ENCODE results near the gene BMERB1.
"Not testable (repeated sequence)": the region's sequence is repeated elsewhere in the genome, so short reads cannot be mapped to it uniquely, and the experiment has no call there.

The BMERB1 gene

DNA sequence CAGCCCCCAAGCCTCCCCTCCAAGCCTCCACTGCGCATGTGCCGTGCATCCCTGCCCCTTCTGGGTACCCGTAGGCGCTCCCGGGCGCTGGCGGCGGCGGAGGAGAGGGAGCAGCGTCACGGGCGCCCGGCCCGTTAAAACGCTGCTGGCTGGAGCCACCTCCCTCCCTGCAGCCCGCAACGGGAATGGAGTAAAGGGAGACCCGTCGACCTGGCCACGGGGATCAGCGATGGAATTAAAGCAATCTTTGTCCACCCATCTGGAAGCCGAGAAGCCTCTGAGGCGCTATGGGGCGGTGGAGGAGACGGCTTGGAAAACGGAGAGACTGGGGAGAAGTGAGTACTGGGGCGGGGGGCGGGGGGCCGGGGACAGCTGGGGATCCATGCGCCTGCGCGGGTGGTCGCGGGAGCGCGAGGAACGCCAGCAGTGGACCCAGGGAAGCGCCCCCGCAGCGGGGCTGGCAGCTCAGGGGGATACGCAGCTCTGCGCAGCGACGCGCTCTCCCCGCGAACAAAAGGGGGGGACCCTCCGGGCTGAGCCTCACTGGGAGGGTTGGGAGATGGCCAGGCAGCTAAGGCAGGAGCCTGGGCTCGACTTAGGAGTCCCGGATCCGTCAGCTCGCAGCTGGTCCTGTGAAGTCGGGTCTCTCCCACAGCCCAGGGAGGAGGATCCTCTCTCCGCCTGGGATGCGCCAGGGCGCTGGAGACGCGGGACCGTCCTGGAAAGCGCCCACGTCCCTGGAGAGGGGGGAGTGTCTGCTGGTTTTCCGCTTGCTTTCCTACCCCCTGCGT is at the start of gene BMERB1:
BMERB1 (plus strand) TSS at position 164 of the 791 bp plus-strand sequence; CDS start at position 230, 66 bp downstream.
- DNase-seq, result peak; percentile 20 to 52

DNA sequence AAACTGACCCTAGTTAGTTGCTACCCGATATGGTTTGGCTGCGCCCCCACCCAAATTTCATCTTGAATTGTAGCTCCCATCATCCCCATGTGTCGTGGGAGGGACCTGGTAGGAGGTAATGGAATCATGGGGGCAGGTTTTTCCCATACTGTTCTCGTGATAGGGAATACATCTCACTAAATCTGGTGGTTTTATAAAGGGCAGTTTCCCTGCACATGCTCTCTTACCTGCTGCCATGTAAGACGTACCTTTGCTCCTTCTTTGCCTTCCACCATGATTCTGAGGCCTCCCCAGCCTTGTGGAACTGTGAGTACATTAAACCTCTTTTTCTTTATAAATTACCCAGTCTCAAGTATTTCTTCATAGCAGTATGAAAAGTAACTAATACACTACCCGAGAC is 46.3 kb upstream of the BMERB1 start:
- not testable (repeated sequence) for DNase-seq

DNA sequence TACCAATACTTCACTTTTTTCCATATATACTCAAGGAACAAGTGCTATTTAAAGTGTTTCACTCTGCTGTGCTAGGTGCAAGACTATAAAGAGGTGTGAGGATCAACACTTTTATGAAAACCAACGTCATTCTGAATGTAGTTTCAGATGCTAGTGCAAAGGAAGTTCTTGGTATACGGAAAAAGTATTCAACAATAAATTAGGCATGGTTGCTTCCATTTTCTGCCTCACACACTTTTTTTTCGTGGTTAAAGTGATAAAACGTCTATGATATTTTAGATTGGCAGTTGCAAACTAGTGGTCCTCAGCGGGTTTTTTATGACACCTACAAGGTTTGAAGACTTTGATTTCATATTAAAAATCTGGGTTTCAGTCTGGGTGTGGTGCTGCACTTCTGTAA is 44.5 kb upstream of the BMERB1 start:
- not testable (repeated sequence) for DNase-seq

DNA sequence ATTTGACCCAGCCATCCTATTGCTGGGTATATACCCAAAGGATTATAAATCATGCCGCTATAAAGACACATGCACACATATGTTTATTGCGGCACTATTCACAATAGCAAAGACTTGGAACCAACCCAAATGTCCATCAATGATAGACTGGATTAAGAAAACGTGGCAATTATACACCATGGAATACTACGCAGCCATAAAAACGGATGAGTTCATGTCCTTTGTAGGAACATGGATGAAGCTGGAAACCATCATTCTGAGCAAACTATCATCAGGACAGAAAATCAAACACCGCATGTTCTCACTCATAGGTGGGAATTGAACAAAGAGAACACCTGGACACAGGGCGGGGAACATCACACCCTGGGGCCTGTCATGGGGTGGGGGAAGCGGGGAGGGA is 41.4 kb upstream of the BMERB1 start:
- DNase-seq, result not testable (repeated sequence)

DNA sequence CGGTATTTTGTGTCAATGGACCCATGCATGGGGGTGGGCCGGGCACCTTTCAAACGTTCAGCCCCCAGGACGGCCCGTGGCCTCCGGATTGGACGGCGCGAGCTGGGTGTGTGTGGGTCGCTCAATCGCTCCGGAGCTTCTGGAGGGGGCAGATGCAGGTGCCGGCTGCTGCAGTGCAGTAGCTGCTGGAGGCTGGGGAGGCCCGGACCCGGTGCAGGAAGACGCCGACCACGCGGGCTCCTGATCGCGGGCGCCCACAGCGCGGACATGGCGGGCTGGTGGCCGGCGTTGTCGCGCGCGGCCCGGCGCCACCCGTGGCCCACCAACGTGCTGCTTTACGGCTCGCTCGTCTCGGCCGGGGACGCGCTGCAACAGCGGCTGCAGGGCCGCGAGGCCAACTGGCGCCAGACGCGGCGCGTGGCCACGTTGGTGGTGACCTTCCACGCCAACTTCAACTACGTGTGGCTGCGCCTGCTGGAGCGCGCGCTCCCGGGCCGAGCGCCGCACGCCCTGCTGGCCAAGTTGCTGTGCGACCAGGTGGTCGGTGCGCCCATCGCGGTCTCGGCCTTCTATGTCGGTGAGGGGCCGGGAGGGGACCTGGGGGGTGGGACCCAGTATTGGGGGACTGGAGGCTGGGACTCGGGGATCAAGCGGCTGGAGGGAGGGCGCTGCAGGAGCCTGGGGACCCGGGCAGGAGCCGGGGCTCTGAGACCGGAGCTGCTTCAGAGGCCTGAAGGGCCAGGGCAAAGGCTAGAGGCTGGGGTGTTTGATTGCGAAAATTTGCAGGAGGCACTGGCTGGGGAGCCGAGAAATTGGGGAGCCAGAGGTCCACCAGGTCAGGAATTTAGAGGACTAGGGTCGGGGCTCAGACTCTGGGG is 38.5 kb upstream of the BMERB1 start, which contains the start of gene MPV17L:
MPV17L (plus strand) TSS at position 124 of the 878 bp plus-strand sequence; CDS start at position 268, 144 bp downstream.
- DNase-seq, result not testable (repeated sequence)

GRCh38 chr16:15396509-15396829 is 37.9 kb upstream of the BMERB1 start:
- DNase-seq, result not testable (repeated sequence)

GRCh38 chr16:15396948-15397594 is 37.3 kb upstream of the BMERB1 start:
- no peak for DNase-seq

- no peak for DNase-seq
Measured at GRCh38 chr16:15398618-15399316, 35.6 kb upstream of the BMERB1 start.

DNA sequence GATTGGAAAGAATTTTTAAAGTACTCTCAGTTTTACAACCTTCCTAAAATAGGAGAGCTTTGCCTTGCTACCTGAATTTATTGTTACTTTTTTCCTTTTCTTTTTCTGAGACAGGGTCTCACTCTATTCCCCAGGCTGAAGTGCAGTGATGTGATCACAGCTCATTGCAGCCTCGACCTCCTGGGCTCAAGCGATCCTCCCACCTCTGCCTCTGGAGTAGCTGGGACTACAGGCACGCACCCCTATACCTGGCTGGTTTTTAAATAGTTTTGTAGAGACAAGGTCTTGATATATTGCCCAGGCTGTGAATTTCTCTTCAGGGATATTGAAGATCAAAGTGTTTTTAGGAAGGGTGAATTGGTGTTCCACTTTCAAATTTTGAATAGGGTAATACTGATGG is 35.1 kb upstream of the BMERB1 start:
- no peak for DNase-seq

GRCh38 chr16:15400314-15400713 is 34.1 kb upstream of the BMERB1 start:
- DNase-seq, result not testable (repeated sequence)

DNA sequence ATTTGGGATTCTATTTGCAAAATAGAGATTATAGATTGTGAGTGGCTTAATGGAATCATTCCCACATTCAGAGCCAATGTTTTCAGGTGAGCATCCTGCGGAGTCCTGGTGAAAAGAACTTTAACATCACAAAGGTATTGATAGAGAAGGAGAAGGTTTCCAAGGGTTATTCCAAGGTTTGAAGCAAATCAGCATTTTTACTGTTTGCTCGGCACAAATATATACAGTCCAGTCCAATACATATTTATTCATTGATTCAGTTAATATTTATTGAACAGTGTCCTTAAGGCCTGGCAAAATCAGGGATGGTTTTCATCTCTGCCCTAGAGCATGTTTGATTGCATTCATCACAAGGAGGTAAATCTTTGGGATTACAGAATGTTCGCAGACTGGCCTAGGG is 32.4 kb upstream of the BMERB1 start:
- DNase-seq, result no peak

- DNase-seq, result no peak
Measured at GRCh38 chr16:15403392-15403995, 30.9 kb upstream of the BMERB1 start.

- DNase-seq, result not testable (repeated sequence)
Measured at GRCh38 chr16:15404091-15404490, 30.3 kb upstream of the BMERB1 start.

DNA sequence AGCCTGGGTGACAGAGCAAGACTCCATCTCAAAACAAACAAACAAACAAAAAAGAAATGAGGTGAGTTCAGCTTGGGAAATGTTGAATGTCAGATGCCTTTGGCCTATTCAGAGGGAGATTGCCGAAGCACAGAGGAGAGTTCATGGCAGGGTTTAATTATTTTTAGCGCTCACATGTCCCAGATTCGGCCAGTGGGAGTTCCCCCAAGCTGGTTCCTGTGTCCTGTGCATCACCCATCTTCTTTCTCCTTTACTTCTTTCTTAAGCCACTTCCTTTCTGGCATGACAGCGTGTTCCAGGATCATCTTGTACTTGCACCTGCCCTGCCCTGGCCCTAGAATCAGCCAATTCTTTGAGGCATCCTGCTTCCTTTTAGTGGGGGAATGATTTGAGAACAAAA is 29.6 kb upstream of the BMERB1 start:
- DNase-seq, result no peak

DNA sequence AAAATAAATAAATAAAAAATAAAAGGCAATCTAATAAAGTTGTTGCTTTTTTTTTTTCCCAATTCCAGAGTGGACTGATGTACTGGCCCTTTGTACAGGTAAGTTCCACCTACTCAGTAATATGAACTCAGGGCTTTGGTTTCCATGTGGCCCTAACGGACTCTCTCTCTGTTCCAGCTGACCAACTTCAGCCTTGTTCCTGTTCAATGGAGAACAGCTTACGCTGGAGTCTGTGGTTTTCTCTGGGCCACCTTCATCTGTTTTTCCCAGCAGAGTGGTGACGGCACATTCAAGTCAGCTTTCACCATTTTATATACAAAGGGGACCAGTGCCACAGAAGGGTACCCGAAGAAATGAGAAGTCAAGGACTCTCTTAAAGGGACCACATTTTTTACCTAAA is 26.6 kb upstream of the BMERB1 start:
- not testable (repeated sequence) for DNase-seq

DNA sequence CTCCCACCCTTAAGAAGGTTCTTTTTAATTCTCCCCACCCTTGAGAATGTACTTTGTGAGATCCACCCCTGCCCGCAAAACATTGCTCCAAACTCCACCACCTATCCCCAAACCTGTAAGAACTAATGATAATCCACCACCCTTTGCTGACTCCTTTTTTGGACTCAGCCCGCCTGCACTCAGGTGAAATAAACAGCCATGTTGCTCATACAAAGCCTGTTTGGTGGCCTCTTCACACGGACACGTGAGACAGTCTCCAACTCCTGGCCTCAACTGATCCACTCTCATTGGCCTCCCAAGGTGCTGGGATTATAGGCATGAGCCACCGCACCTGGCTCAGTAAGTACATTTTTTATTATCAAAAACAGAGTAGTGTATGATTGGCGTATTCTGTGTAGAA is 24.9 kb upstream of the BMERB1 start:
- DNase-seq, result not testable (repeated sequence)

DNA sequence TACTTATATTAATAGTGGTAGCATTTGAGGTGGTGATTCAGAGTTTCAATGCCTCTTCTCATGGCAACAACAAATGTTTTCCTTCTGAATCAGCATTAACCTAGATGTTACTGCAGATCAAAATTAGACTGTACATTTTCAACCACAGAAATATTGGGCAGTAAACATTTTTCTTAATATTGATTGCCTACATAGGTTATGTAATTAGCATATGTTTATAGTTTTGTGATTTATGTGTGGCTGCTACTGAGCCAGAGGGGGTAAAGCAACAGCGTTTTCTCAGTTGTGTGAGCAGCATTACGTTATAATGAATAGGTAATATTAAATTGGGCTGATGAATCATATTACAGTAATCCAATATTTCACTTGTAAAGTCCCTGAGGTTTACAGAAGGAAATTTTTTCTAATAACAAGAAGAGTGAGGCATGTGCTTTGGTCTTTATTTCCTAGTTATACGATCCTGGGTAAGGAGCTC is 18.8 kb upstream of the BMERB1 start:
- DNase-seq, result no peak

GRCh38 chr16:15417197-15417596 is 17.2 kb upstream of the BMERB1 start:
- DNase-seq, result no peak

- DNase-seq, result no peak
Measured at GRCh38 chr16:15418206-15418605, 16.2 kb upstream of the BMERB1 start.

DNA sequence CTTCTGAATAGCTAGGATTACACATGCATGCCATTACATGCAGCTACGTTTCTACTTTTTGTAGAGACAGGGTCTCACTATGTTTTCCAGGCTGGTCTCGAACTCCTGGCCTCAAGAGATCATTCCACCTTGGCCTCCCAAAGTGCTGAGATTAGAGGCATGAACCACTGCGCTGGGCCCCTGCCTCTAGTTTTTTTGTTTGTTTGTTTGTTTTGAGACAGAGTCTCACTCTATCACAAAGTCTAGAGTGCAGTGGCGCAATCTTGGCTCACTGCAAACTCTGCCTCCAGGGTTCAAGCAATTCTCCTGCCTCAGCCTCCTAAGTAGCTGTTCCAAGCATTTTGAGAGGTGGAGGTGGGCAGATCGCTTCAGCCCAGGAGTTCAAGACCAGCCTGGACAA is 12.7 kb upstream of the BMERB1 start:
- not testable (repeated sequence) for DNase-seq

DNA sequence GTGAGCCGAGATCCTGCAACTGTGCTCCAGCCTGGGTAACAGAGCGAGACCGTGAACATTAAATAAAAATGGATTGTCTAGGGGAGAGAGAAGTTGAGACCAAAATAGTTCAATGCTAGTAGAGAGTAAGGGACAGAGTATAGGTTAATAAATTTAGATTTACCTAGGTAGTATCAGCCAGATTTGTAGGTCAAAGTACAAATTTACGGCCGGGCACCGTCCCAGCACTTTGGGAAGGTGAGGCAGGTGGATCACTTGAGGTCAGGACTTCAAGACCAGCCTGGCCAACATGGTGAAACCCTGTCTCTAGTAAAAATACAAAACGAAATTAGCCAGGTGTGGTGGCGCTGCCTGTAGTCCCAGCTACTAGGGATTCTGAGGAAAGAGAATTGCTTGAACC is 12.2 kb upstream of the BMERB1 start:
- no peak for DNase-seq

GRCh38 chr16:15425861-15426260 is 8.5 kb upstream of the BMERB1 start:
- DNase-seq, result no peak

All from activated CD4-positive, alpha-beta T cell treated with anti-CD3 and anti-CD28 coated beads for 4 hours (primary cell).